Measurements from ENCODE around the gene LGALS3. TPM values are rescaled to one million over a fixed set of nuclear protein-coding genes. Genes with fewer than 3 reads are reported as not detected.

Gene LGALS3
- total RNA-seq, 1 donor from 2014 or later = 1.2 TPM

- Mint-ChIP-seq H3K4me3 (no peak overlapping the region), H3K27ac (ENCODE audit: unreplicated experiment) (no peak overlapping the region), H3K36me3 (ENCODE audit: low read depth) (peaks cover 29% of the 10 kb centered on the region), H3K27me3 (ENCODE audit: low read depth) (no peaks in the 10 kb centered on the region), H3K4me1 (peaks cover 4% of the 10 kb centered on the region), H3K9me3 (peaks cover 5% of the 10 kb centered on the region)
- DNase-seq (ENCODE audit: low read depth, low spot score) = no peak
- TF ChIP-seq CTCF (conservative IDR thresholded peaks at IDR 0.05) = no peak
These were observed 13.4 kb downstream of the LGALS3 start for GRCh38 chr14:55142466-55142865.

- peaks cover 4% of the 10 kb centered on the region for H3K4me1 Mint-ChIP-seq
- no peak for TF ChIP-seq CTCF (conservative IDR thresholded peaks at IDR 0.05)
- H3K9me3 Mint-ChIP-seq = no peaks in the 10 kb centered on the region
- no peak overlapping the region for H3K4me3 Mint-ChIP-seq
- DNase-seq (ENCODE audit: low read depth, low spot score) = no peak
- peaks cover 19% of the 10 kb centered on the region for H3K36me3 Mint-ChIP-seq (ENCODE audit: low read depth)
- H3K27ac Mint-ChIP-seq (ENCODE audit: unreplicated experiment) = no peak overlapping the region
- no peaks in the 10 kb centered on the region for H3K27me3 Mint-ChIP-seq (ENCODE audit: low read depth)
These were observed 17.4 kb downstream of the LGALS3 start for GRCh38 chr14:55146425-55146824.

- Mint-ChIP-seq H3K27ac (ENCODE audit: unreplicated experiment) (no peak overlapping the region), H3K4me1 (no peaks in the 10 kb centered on the region), H3K36me3 (ENCODE audit: low read depth) (peaks cover 5% of the 10 kb centered on the region), H3K27me3 (ENCODE audit: low read depth) (no peaks in the 10 kb centered on the region), H3K9me3 (no peaks in the 10 kb centered on the region), H3K4me3 (no peak overlapping the region)
- no peak for TF ChIP-seq CTCF (conservative IDR thresholded peaks at IDR 0.05)
- no peak for DNase-seq (ENCODE audit: low read depth, low spot score)
These were observed 22.5 kb downstream of the LGALS3 start for GRCh38 chr14:55151601-55152000.

GRCh38 chr14:55152052-55152753 is 23.2 kb downstream of the LGALS3 start:
- Mint-ChIP-seq H3K27ac (ENCODE audit: unreplicated experiment) (no peak overlapping the region), H3K9me3 (no peaks in the 10 kb centered on the region)
- TF ChIP-seq CTCF (conservative IDR thresholded peaks at IDR 0.05) = no peak

GRCh38 chr14:55153951-55154350 is 24.9 kb downstream of the LGALS3 start:
- Mint-ChIP-seq H3K27ac (ENCODE audit: unreplicated experiment) (no peak overlapping the region), H3K9me3 (no peaks in the 10 kb centered on the region), H3K36me3 (ENCODE audit: low read depth) (peaks cover 5% of the 10 kb centered on the region), H3K4me3 (no peak overlapping the region), H3K27me3 (ENCODE audit: low read depth) (no peaks in the 10 kb centered on the region), H3K4me1 (no peaks in the 10 kb centered on the region)
- no peak for TF ChIP-seq CTCF (conservative IDR thresholded peaks at IDR 0.05)
- no peak for DNase-seq (ENCODE audit: low read depth, low spot score)

More at GRCh38 chr14:55152052-55152753, 23.2 kb downstream of the LGALS3 start:
- Mint-ChIP-seq H3K4me1 (no peaks in the 10 kb centered on the region), H3K4me3 (no peak overlapping the region), H3K27me3 (ENCODE audit: low read depth) (no peaks in the 10 kb centered on the region), H3K36me3 (ENCODE audit: low read depth) (peaks cover 5% of the 10 kb centered on the region)
- no peak for DNase-seq (ENCODE audit: low read depth, low spot score)

Data from neural crest cell (in vitro differentiated cells).